Measurements from ENCODE around the gene SELENOO. TPM values are rescaled to one million over a fixed set of nuclear protein-coding genes. Genes with fewer than 3 reads are reported as not detected.

Gene SELENOO
- total RNA-seq, 1 experiment from 2014 or later = 27.0 TPM

DNA sequence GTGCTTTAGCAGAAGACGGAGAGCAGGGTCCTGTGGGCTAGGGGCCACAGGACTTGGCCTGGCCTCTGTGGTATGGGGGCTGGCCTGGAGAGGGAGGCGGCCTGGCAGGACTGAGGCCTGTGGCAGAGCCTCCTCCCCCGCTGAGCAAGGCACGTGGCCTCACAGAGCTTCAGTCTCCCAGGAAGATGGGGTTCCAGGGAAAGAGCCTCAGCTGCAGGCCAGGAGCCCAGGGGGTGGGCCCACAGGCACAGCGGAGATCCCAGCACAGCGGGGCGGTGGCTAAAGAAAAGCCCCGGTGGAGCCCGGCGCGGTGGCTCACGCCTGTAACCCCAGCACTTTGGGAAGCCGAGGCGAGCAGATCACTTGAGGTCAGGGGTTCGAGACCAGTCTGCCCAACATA lies 58.5 kb downstream of the SELENOO start:
- no peak for DNase-seq (ENCODE audit: low spot score)
- Mint-ChIP-seq H3K4me3 (no peak overlapping the region; the same call in 1 of the 2 replicates), H3K9me3 (no peaks in the 10 kb centered on the region), H3K27ac (no peak overlapping the region), H3K36me3 (no peaks in the 10 kb centered on the region), H3K27me3 (ENCODE audit: low read depth) (peaks cover 9% of the 10 kb centered on the region), H3K4me1 (peaks cover 8% of the 10 kb centered on the region)
- POLR2A ChIA-PET = no interaction called here
- CTCF ChIA-PET = interaction anchor here (0.6 to 1.0 kb wide), 2 partner anchors 8 to 66 kb away, joined by 3 read pairs; no protein-coding TSS in a partner anchor
- no peak for ATAC-seq
- TF ChIP-seq ZNF263 (CRISPR knock-in tag; IDR thresholded peaks at IDR 0.05; ENCODE audit: low read depth) (no peak), FOXK1 (CRISPR knock-in tag; IDR thresholded peaks at IDR 0.05) (no peak), SOX15 (CRISPR knock-in tag; IDR thresholded peaks at IDR 0.05) (no peak), EMX1 (CRISPR knock-in tag; IDR thresholded peaks at IDR 0.05) (no peak), RELA (CRISPR knock-in tag; IDR thresholded peaks at IDR 0.05; ENCODE audit: borderline replicate concordance) (no peak), TEAD4 (CRISPR knock-in tag; IDR thresholded peaks at IDR 0.05) (no peak)
- TF ChIP-seq, protein P1, sequence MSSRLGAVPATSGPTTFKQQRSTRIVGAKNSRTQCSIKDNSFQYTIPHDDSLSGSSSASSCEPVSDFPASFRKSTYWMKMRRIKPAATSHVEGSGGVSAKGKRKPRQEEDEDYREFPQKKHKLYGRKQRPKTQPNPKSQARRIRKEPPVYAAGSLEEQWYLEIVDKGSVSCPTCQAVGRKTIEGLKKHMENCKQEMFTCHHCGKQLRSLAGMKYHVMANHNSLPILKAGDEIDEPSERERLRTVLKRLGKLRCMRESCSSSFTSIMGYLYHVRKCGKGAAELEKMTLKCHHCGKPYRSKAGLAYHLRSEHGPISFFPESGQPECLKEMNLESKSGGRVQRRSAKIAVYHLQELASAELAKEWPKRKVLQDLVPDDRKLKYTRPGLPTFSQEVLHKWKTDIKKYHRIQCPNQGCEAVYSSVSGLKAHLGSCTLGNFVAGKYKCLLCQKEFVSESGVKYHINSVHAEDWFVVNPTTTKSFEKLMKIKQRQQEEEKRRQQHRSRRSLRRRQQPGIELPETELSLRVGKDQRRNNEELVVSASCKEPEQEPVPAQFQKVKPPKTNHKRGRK (CRISPR knock-in tag; IDR thresholded peaks at IDR 0.05; ENCODE audit: borderline replicate concordance) = no peak

DNA sequence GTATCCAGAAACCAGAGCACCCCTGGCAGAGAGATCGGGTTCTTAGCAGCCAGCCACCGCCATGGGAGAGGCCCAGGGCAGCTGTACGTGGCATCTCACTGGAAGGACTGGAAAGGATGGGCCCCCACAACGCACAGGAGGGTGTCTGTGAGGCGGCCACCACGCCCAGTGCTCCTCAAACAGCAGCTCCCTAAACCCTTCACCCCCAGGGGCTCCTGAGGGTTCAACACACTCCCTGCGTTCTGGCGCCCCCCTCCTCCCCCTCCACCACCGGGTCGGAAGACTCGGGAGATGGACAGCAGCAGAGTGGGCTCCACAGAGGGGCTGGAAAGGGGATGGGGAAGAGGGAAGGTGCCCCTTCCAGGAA lies 59.6 kb downstream of the SELENOO start:
- TF ChIP-seq ZNF423 (CRISPR knock-in tag; IDR thresholded peaks at IDR 0.05) = no peak
- no peak overlapping the region for H3K27ac Mint-ChIP-seq
- ATAC-seq (no peak), DNase-seq (ENCODE audit: low spot score) (no peak)
- ChIA-PET CTCF (interaction anchor here (1.2 to 3.7 kb wide), 5 partner anchors 9 to 66 kb away, joined by 5 to 21 read pairs (median 6); partner anchors contain the start of genes DENND6B and HDAC10), POLR2A (no interaction called here)
- H3K27me3 Mint-ChIP-seq (ENCODE audit: low read depth) = peaks cover 14% of the 10 kb centered on the region
- no peaks in the 10 kb centered on the region for H3K9me3 Mint-ChIP-seq
- H3K4me1 Mint-ChIP-seq = peaks cover 8% of the 10 kb centered on the region
- H3K4me3 Mint-ChIP-seq = peak overlapping the region; percentile 54
- H3K36me3 Mint-ChIP-seq = no peaks in the 10 kb centered on the region

DNA sequence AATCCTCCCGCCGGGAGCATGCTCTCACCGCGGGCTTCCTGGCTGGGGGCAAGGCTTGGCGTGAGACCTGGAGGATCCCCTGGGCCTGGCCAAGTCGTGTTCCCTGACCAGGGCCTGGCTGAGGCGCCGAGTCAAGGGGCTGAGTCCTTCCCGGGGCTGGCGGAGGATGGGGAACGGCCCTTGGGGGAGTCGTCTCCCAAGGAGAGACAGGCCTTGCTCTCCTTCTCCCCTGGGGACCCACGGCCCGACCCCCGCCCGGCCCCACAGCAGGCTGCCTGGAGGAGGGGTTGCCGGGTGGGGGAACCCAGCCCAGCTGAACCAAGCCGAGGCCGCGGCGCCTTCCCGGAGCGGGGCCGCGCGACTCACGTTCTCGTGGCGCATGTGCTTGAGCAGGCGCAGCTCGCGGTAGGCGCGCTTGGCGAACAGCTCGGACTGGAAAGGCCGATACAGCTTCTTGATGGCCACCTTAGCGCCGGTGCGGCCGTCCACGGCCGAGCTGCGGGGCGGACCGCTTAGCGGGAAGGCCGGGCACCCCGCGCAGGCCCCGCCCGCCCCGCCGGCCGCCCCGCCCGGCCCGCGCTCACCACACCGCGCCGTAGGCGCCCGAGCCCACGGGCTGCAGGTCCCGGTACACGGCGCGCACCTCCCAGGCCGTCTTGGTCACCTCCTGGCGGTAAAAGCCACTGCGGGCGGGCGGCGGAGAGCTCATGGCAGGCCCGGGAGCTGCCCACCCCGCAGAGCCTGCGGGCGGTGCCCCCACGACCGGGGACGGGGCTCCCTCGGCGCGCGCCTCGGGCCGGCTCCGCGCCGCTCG lies 60.2 kb downstream of the SELENOO start:
- ATAC-seq (peak; percentile 14), DNase-seq (ENCODE audit: low spot score) (peak; percentile 43)
- H3K4me1 Mint-ChIP-seq = peaks cover 8% of the 10 kb centered on the region
- H3K9me3 Mint-ChIP-seq = no peaks in the 10 kb centered on the region
- no peaks in the 10 kb centered on the region for H3K36me3 Mint-ChIP-seq
- H3K27me3 Mint-ChIP-seq (ENCODE audit: low read depth) = peaks cover 16% of the 10 kb centered on the region
- POLR2A ChIA-PET = no interaction called here
- no peak overlapping the region for H3K27ac Mint-ChIP-seq
- peak overlapping the region; percentile 54 for H3K4me3 Mint-ChIP-seq
- CTCF ChIA-PET = interaction anchor here (0.6 to 3.7 kb wide), 10 partner anchors 8 to 205 kb away, joined by 3 to 21 read pairs (median 5); partner anchors contain the start of genes DENND6B and HDAC10
- TF ChIP-seq, protein P2, sequence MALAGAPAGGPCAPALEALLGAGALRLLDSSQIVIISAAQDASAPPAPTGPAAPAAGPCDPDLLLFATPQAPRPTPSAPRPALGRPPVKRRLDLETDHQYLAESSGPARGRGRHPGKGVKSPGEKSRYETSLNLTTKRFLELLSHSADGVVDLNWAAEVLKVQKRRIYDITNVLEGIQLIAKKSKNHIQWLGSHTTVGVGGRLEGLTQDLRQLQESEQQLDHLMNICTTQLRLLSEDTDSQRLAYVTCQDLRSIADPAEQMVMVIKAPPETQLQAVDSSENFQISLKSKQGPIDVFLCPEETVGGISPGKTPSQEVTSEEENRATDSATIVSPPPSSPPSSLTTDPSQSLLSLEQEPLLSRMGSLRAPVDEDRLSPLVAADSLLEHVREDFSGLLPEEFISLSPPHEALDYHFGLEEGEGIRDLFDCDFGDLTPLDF (CRISPR knock-in tag; IDR thresholded peaks at IDR 0.05) = no peak
- 0 out of 2 replicates have a peak, but pooled peaks have one; percentile 3 for TF ChIP-seq ZNF423 (CRISPR knock-in tag; IDR thresholded peaks at IDR 0.05)
- 0 out of 2 replicates have a peak, but pooled peaks have one; percentile 43 for TF ChIP-seq SMAD3 (CRISPR knock-in tag; IDR thresholded peaks at IDR 0.05; ENCODE audit: borderline replicate concordance)
- TF ChIP-seq, protein P1 (CRISPR knock-in tag; IDR thresholded peaks at IDR 0.05; ENCODE audit: borderline replicate concordance) = no peak
- TF ChIP-seq, protein P3, sequence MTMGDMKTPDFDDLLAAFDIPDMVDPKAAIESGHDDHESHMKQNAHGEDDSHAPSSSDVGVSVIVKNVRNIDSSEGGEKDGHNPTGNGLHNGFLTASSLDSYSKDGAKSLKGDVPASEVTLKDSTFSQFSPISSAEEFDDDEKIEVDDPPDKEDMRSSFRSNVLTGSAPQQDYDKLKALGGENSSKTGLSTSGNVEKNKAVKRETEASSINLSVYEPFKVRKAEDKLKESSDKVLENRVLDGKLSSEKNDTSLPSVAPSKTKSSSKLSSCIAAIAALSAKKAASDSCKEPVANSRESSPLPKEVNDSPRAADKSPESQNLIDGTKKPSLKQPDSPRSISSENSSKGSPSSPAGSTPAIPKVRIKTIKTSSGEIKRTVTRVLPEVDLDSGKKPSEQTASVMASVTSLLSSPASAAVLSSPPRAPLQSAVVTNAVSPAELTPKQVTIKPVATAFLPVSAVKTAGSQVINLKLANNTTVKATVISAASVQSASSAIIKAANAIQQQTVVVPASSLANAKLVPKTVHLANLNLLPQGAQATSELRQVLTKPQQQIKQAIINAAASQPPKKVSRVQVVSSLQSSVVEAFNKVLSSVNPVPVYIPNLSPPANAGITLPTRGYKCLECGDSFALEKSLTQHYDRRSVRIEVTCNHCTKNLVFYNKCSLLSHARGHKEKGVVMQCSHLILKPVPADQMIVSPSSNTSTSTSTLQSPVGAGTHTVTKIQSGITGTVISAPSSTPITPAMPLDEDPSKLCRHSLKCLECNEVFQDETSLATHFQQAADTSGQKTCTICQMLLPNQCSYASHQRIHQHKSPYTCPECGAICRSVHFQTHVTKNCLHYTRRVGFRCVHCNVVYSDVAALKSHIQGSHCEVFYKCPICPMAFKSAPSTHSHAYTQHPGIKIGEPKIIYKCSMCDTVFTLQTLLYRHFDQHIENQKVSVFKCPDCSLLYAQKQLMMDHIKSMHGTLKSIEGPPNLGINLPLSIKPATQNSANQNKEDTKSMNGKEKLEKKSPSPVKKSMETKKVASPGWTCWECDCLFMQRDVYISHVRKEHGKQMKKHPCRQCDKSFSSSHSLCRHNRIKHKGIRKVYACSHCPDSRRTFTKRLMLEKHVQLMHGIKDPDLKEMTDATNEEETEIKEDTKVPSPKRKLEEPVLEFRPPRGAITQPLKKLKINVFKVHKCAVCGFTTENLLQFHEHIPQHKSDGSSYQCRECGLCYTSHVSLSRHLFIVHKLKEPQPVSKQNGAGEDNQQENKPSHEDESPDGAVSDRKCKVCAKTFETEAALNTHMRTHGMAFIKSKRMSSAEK (CRISPR knock-in tag; IDR thresholded peaks at IDR 0.05; ENCODE audit: borderline replicate concordance) = no peak
- TF ChIP-seq CREM (CRISPR knock-in tag; IDR thresholded peaks at IDR 0.05) = no peak
- TF ChIP-seq ZNF219 (CRISPR knock-in tag; IDR thresholded peaks at IDR 0.05; ENCODE audit: borderline replicate concordance) = no peak
- TF ChIP-seq, protein P4, sequence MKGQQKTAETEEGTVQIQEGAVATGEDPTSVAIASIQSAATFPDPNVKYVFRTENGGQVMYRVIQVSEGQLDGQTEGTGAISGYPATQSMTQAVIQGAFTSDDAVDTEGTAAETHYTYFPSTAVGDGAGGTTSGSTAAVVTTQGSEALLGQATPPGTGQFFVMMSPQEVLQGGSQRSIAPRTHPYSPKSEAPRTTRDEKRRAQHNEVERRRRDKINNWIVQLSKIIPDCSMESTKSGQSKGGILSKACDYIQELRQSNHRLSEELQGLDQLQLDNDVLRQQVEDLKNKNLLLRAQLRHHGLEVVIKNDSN (CRISPR knock-in tag; IDR thresholded peaks at IDR 0.05) = peak; percentile 46; the same call in 1 of the 2 replicates
- TF ChIP-seq ZNF263 (CRISPR knock-in tag; IDR thresholded peaks at IDR 0.05; ENCODE audit: low read depth) = no peak
- TF ChIP-seq, protein P5, sequence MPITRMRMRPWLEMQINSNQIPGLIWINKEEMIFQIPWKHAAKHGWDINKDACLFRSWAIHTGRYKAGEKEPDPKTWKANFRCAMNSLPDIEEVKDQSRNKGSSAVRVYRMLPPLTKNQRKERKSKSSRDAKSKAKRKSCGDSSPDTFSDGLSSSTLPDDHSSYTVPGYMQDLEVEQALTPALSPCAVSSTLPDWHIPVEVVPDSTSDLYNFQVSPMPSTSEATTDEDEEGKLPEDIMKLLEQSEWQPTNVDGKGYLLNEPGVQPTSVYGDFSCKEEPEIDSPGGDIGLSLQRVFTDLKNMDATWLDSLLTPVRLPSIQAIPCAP (CRISPR knock-in tag; IDR thresholded peaks at IDR 0.05) = no peak
- TF ChIP-seq ZNF416 (CRISPR knock-in tag; IDR thresholded peaks at IDR 0.05) = no peak
- no peak for TF ChIP-seq NR3C1 (CRISPR knock-in tag; conservative IDR thresholded peaks at IDR 0.05; ENCODE audit: low read depth)
- TF ChIP-seq, protein P6, sequence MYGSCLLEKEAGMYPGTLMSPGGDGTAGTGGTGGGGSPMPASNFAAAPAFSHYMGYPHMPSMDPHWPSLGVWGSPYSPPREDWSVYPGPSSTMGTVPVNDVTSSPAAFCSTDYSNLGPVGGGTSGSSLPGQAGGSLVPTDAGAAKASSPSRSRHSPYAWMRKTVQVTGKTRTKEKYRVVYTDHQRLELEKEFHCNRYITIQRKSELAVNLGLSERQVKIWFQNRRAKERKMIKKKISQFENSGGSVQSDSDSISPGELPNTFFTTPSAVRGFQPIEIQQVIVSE (CRISPR knock-in tag; IDR thresholded peaks at IDR 0.05; ENCODE audit: borderline replicate concordance) = no peak

Measured in WTC11 (cell line).